Measurements from ENCODE around the gene TXNRD1.
"Not testable (repeated sequence)": the region's sequence is repeated elsewhere in the genome, so short reads cannot be mapped to it uniquely, and the experiment has no call there.

Gene TXNRD1

GRCh38 chr12:104323899-104324298 is 108.3 kb downstream of the TXNRD1 start:
- no peak for DNase-seq (ENCODE audit: low spot score)

- not testable (repeated sequence) for DNase-seq (ENCODE audit: low spot score)
Observed at GRCh38 chr12:104328278-104328677, 112.7 kb downstream of the TXNRD1 start.

- DNase-seq (ENCODE audit: low spot score) = no peak
Observed at GRCh38 chr12:104328790-104329189, 113.2 kb downstream of the TXNRD1 start.

- DNase-seq (ENCODE audit: low spot score) = no peak
Observed at GRCh38 chr12:104329707-104330532, 114.3 kb downstream of the TXNRD1 start.

GRCh38 chr12:104331376-104331775 is 115.8 kb downstream of the TXNRD1 start:
- DNase-seq (ENCODE audit: low spot score) = no peak

GRCh38 chr12:104332273-104332672 is 116.7 kb downstream of the TXNRD1 start:
- not testable (repeated sequence) for DNase-seq (ENCODE audit: low spot score)

- no peak for DNase-seq (ENCODE audit: low spot score)
Observed at GRCh38 chr12:104333692-104334255, 118.2 kb downstream of the TXNRD1 start.

- no peak for DNase-seq (ENCODE audit: low spot score)
Observed at GRCh38 chr12:104334581-104334980, 119.0 kb downstream of the TXNRD1 start.

- DNase-seq (ENCODE audit: low spot score) = no peak
Observed at GRCh38 chr12:104336115-104336514, 120.5 kb downstream of the TXNRD1 start.

- DNase-seq (ENCODE audit: low spot score) = no peak
Observed at GRCh38 chr12:104337030-104337558, 121.5 kb downstream of the TXNRD1 start.

GRCh38 chr12:104339663-104340062 is 124.1 kb downstream of the TXNRD1 start:
- no peak for DNase-seq (ENCODE audit: low spot score)

- DNase-seq (ENCODE audit: low spot score) = no peak
Observed at GRCh38 chr12:104340177-104340576, 124.6 kb downstream of the TXNRD1 start.

- DNase-seq (ENCODE audit: low spot score) = peak; percentile 61
Observed at GRCh38 chr12:104340925-104341611, 125.5 kb downstream of the TXNRD1 start.

- no peak for DNase-seq (ENCODE audit: low spot score)
Observed at GRCh38 chr12:104342147-104342546, 126.6 kb downstream of the TXNRD1 start.

GRCh38 chr12:104342635-104343249 is 127.2 kb downstream of the TXNRD1 start:
- DNase-seq (ENCODE audit: low spot score) = no peak

GRCh38 chr12:104344682-104345081 is 129.1 kb downstream of the TXNRD1 start:
- DNase-seq (ENCODE audit: low spot score) = no peak

GRCh38 chr12:104345234-104346066 is 129.9 kb downstream of the TXNRD1 start:
- no peak for DNase-seq (ENCODE audit: low spot score)

GRCh38 chr12:104347374-104348075 is 131.9 kb downstream of the TXNRD1 start:
- no peak for DNase-seq (ENCODE audit: low spot score)

GRCh38 chr12:104348283-104348993 is 132.9 kb downstream of the TXNRD1 start:
- no peak for DNase-seq (ENCODE audit: low spot score)

GRCh38 chr12:104348994-104349494 is 133.5 kb downstream of the TXNRD1 start:
- no peak for DNase-seq (ENCODE audit: low spot score)

Measured in pons (tissue), 1 donor.